Glutamatergic neuron (in vitro differentiated cells): ENCODE measurements around the gene SLC2A5. TPM values are rescaled to one million over a fixed set of nuclear protein-coding genes. Genes with fewer than 3 reads are reported as not detected.
"Not testable (repeated sequence)": the region's sequence is repeated elsewhere in the genome, so short reads cannot be mapped to it uniquely, and the experiment has no call there.

ENCODE experiments used
- DNase-seq: peaks from one replicate; pipeline ENCODE4 v3.0.0; 2022
- H3K27ac Mint-ChIP-seq: one replicate; pipeline ENCODE4 v1.8.0; 2020; ENCODE audit warnings: mild to moderate bottlenecking, mixed read lengths, inconsistent platforms; ENCODE audit not compliant: unreplicated experiment
- H3K27me3 Mint-ChIP-seq: one replicate; pipeline ENCODE4 v1.8.0; 2020; ENCODE audit warnings: mild to moderate bottlenecking, moderate library complexity, mixed read lengths, inconsistent platforms; ENCODE audit not compliant: unreplicated experiment
- H3K36me3 Mint-ChIP-seq: one replicate; pipeline ENCODE4 v1.8.0; 2020; ENCODE audit warnings: mild to moderate bottlenecking, mixed read lengths, inconsistent platforms; ENCODE audit not compliant: unreplicated experiment
- H3K4me1 Mint-ChIP-seq: one replicate; pipeline ENCODE4 v1.8.0; 2020; ENCODE audit warnings: mild to moderate bottlenecking, low read depth, mixed read lengths, inconsistent platforms; ENCODE audit not compliant: unreplicated experiment
- H3K4me3 Mint-ChIP-seq: one replicate; pipeline ENCODE4 v1.8.0; 2020; ENCODE audit warnings: mild to moderate bottlenecking, mixed read lengths, inconsistent platforms; ENCODE audit not compliant: unreplicated experiment
- H3K9me3 Mint-ChIP-seq: one replicate; pipeline ENCODE4 v1.8.0; 2020; ENCODE audit warnings: mild to moderate bottlenecking, moderate library complexity, mixed read lengths, inconsistent platforms; ENCODE audit not compliant: unreplicated experiment
- total RNA-seq: library from RNA; stranded (reverse); fragmentation: NEBNext Ultra II Directional; extraction: Animal tissue kit (Norgen Biotek cat#: 25700); gene quantifications from one replicate; pipeline ENCODE4 v1.2.1, GENCODE V29; 2021; ENCODE audit not compliant: unreplicated experiment
- TF ChIP-seq, protein P1 (sequence below): fragments of 200-600 bp; sonication (generic); IDR thresholded peaks from one replicate; pipeline ENCODE4 v1.5.0; 2021; ENCODE audit not compliant: partially characterized antibody, unreplicated experiment

SLC2A5 gene
- total RNA-seq, 1 donor from 2014 or later, result 0.64 TPM

DNA sequence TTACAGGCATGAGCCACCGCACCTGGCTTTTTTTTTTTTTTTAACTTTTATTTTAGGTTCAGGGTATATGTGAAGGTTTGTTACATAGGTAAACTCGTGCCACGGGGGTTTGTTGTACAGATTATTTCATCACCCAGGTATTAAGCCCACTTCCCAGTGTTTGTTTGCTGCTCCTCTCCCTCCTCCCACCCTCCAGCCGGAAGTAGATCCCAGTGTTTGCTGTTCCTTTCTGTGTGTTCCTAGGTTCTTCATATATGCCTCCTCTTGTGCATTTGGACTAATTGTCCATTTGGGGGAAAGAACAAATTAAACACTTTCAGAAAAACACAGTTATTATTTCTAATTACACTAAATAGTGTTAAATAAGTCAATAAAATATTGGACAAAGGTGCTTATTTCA lies 42.1 kb downstream of the SLC2A5 start:
- TF ChIP-seq, protein P1, sequence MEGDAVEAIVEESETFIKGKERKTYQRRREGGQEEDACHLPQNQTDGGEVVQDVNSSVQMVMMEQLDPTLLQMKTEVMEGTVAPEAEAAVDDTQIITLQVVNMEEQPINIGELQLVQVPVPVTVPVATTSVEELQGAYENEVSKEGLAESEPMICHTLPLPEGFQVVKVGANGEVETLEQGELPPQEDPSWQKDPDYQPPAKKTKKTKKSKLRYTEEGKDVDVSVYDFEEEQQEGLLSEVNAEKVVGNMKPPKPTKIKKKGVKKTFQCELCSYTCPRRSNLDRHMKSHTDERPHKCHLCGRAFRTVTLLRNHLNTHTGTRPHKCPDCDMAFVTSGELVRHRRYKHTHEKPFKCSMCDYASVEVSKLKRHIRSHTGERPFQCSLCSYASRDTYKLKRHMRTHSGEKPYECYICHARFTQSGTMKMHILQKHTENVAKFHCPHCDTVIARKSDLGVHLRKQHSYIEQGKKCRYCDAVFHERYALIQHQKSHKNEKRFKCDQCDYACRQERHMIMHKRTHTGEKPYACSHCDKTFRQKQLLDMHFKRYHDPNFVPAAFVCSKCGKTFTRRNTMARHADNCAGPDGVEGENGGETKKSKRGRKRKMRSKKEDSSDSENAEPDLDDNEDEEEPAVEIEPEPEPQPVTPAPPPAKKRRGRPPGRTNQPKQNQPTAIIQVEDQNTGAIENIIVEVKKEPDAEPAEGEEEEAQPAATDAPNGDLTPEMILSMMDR, result no peak
- Mint-ChIP-seq H3K27me3 (no peaks in the 10 kb centered on the region), H3K4me1 (no peaks in the 10 kb centered on the region), H3K27ac (no peak overlapping the region), H3K9me3 (peaks cover 5% of the 10 kb centered on the region), H3K4me3 (no peak overlapping the region), H3K36me3 (peaks cover 9% of the 10 kb centered on the region)
- DNase-seq, result no peak

DNA sequence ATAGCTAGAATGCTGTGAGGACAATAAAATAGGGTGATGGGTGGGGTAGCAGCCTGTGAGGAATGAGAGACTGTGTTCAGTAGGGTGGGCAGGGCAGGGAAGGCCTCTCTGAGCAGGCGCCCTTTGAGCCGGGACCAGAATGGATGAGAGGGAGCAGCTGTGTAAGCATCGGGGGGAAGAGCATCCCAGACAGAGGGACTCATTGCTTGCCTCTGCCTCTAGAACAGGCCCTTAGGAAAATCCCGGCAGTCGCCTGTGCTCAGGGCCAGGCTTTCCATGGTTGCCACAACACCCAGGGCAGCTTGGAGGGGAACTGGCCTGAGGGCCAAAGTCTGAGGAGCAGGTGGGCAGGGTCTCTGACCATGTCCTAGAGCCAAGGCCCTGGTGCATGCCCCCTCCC lies 44.0 kb downstream of the SLC2A5 start:
- no peak overlapping the region for H3K4me3 Mint-ChIP-seq
- peaks cover 5% of the 10 kb centered on the region for H3K36me3 Mint-ChIP-seq
- H3K27ac Mint-ChIP-seq, result no peak overlapping the region
- no peaks in the 10 kb centered on the region for H3K4me1 Mint-ChIP-seq
- TF ChIP-seq, protein P1, result no peak
- H3K9me3 Mint-ChIP-seq, result peaks cover 2% of the 10 kb centered on the region
- no peak for DNase-seq
- H3K27me3 Mint-ChIP-seq, result peaks cover 1% of the 10 kb centered on the region

DNA sequence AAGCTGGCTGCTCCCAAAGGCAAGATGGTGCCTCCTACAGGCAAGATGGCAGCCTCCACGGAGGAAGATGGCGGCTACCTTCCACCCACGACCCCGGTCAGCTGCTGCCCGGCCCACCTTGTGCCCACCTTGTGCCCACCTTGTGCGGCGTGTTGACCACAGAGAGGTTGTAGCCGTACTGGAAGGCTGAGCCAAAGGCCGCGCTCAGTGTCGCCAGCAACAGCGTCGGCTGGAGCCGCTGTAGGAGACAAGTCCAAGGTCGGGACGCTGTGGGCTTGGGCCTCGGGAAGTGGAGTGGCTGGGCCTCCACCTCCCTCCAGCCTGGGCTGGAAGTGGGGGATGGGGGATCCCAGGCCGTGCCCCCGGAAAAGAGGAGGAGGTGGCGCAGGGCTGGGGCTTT lies 44.6 kb downstream of the SLC2A5 start:
- no peak for DNase-seq
- no peak overlapping the region for H3K27ac Mint-ChIP-seq
- TF ChIP-seq, protein P1, result no peak
- peaks cover 2% of the 10 kb centered on the region for H3K9me3 Mint-ChIP-seq
- peaks cover 1% of the 10 kb centered on the region for H3K27me3 Mint-ChIP-seq
- H3K4me1 Mint-ChIP-seq, result no peaks in the 10 kb centered on the region
- peaks cover 2% of the 10 kb centered on the region for H3K36me3 Mint-ChIP-seq
- no peak overlapping the region for H3K4me3 Mint-ChIP-seq

DNA sequence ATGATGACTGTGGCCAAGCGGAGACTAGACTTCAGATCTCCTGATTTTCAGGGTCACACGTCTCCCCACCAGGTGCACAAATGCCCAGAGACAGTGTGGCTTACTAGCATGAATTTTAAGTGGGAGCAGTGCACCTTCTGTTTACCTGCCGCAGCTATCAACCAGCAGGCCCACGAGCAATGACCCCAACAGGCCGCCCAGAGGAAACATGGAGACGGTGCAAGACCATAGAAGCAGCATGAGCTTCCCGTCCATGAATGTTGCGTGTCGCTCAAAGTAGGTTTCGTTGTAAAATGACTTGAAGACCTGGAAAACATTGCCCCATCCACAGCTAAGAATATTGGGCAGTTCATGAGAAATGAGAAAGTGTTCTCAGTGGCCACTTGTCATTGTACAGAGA lies 46.7 kb downstream of the SLC2A5 start:
- no peak for DNase-seq
- H3K4me3 Mint-ChIP-seq, result no peak overlapping the region
- H3K27ac Mint-ChIP-seq, result no peak overlapping the region
- H3K9me3 Mint-ChIP-seq, result peaks cover 2% of the 10 kb centered on the region
- H3K4me1 Mint-ChIP-seq, result no peaks in the 10 kb centered on the region
- no peaks in the 10 kb centered on the region for H3K36me3 Mint-ChIP-seq
- H3K27me3 Mint-ChIP-seq, result peaks cover 4% of the 10 kb centered on the region
- TF ChIP-seq, protein P1, result no peak

DNA sequence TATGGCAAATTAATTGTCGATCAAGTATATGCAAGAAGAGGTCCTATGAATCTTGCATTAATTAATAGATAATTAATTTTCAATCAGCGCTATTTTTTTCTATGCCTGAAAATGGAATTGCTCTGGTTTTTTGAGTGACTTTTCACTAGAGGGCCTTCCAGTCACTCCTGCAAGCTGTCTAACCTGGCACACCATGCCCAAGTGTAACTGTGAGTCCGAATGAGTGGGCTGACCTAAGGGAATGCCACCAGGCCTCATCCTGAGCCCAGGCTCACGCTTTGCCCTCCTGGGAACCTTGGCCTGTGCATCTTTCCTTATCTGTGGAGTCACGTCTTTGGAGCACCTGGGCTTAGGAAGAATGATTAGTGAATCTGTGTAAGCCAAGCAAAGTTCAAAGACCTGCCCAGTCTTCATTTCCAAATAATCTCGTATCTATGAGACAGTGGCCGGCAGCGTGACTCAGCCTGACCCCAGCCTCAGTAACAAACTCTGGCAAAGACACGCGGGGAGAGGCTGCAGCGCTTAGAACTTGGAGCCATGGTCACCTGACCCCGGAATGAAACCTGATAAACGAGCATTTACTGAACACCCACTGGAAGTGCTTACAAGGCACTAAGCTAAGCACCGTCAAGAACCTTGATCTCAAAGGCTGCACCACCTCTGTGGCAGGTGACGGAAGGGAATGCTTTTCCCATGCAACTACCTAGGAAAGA lies 47.3 kb downstream of the SLC2A5 start:
- H3K27ac Mint-ChIP-seq, DNase-seq, H3K9me3 Mint-ChIP-seq, H3K36me3 Mint-ChIP-seq, H3K4me1 Mint-ChIP-seq, H3K27me3 Mint-ChIP-seq, H3K4me3 Mint-ChIP-seq: not testable (repeated sequence)
